ENCODE measurements around the gene WNT6. TPM values are rescaled to one million over a fixed set of nuclear protein-coding genes. Genes with fewer than 3 reads are reported as not detected.

The WNT6 gene
- total and polyA plus RNA-seq, 2 of the 8 experiments (the other 6 are each of a cell fraction or from before 2014, with no cell fraction given), result not detected

DNA sequence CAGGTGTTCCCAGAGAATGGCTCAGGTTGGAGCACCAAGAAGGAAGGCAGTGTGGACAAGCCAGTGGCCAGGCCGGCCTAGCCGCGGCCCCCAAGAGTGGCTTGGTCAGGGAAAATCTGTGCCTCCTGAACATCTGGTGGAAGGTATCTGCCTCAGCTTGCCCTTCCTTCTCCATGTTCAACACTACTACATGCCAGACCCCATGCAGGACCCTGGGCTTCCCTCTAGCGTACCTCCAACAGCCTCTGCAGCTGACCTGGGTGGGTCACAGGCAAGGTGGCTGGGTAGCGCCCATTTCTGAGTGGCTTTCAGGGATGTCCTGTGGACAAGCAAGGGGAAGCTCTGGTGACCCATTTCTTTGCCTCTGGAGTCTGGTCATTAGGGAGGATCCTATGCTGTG, 28.7 kb downstream of the WNT6 start:
- TF ChIP-seq EZH2 (IDR thresholded peaks at IDR 0.05; ENCODE audit: low read depth, low read length, severe bottlenecking) (peak; percentile 20), RNF2 (IDR thresholded peaks at IDR 0.05; ENCODE audit: borderline replicate concordance, low read depth, low read length, missing control alignments, poor library complexity, severe bottlenecking) (no peak)
- DNase-seq (ENCODE audit: low read depth in 1 of 2, low spot score in 2 of 2) (no peak), FAIRE-seq (no peak)
- H4K91ac ChIP-seq (replicated peaks; ENCODE audit: insufficient read length, low read length), result no peak overlapping the region
- no peak overlapping the region for H3K14ac ChIP-seq (ENCODE audit: insufficient read length)
- H2BK5ac ChIP-seq (ENCODE audit: low read depth, low read length), result no peak overlapping the region
- H2AFZ ChIP-seq (ENCODE audit: low read length), result no peak overlapping the region
- no peak overlapping the region for H2BK120ac ChIP-seq (replicated peaks; ENCODE audit: low read depth, low read length)
- H3K9me3 ChIP-seq (ENCODE audit: insufficient read depth in 2 of 2, low read depth in 1 of 2, low read length in 1 of 2), result no peaks in the 10 kb centered on the region
- WGBS, 2 experiments (ENCODE audit: extremely low coverage in 1 of 2, insufficient coverage in 1 of 2, insufficient read length in 1 of 2, insufficient replicate concordance in 2 of 2, low coverage in 1 of 2, low lambda C conversion rate in 2 of 2, missing lambda C conversion rate in 1 of 2), result 63% methylated on average over 5 of the region's 5 CpGs; no CpG with 5 or more reads in 1 of the 2 experiments
- no peak overlapping the region for H2AK5ac ChIP-seq (ENCODE audit: low read depth, low read length)
- no peak overlapping the region for H2BK15ac ChIP-seq (ENCODE audit: low read length)
- no peak overlapping the region for H3K4me3 ChIP-seq (ENCODE audit: extremely low read depth in 1 of 4, insufficient read depth in 2 of 4, low read depth in 3 of 4, low read length in 4 of 4)
- ChIA-PET POLR2A (ENCODE audit: partially characterized antibody) (interaction anchor here (1.2 kb wide), 1 partner anchor 9 kb away, joined by 3 read pairs; no protein-coding TSS in a partner anchor), CTCF (ENCODE audit: partially characterized antibody) (interaction anchor here (0.9 to 21.8 kb wide), 8 partner anchors 3 to 122 kb away, joined by 3 to 783 read pairs (median 10); partner anchors contain the start of gene WNT10A)
- H3K4ac ChIP-seq (replicated peaks; ENCODE audit: insufficient read length, low read depth, low read length), result no peak overlapping the region
- H3K18ac ChIP-seq (ENCODE audit: extremely low read depth, low read length), result no peak overlapping the region
- no peak overlapping the region for H3K9ac ChIP-seq (replicated peaks in 1 of 4; ENCODE audit: extremely low read depth in 1 of 4, low read depth in 3 of 4, low read length in 3 of 4)
- peaks cover 10 to 14% of the 10 kb centered on the region in 2 experiments for H4K20me1 ChIP-seq (replicated peaks in 1 of 2; ENCODE audit: control insufficient read depth in 1 of 2, insufficient read depth in 2 of 2, low read length in 2 of 2)
- no peak overlapping the region for H4K8ac ChIP-seq (ENCODE audit: extremely low read depth, insufficient read depth, low read length)
- H3K56ac ChIP-seq (replicated peaks; ENCODE audit: insufficient read length, low read depth, low read length), result no peak overlapping the region
- H3K4me1 ChIP-seq (replicated peaks in 1 of 4; ENCODE audit: control insufficient read depth in 3 of 4, insufficient read depth in 4 of 4, low read length in 3 of 4), result peaks cover 0 to 19% (median 7%) of the 10 kb centered on the region in 4 experiments; a peak in 5 of 7 replicates
- H3K79me1 ChIP-seq (ENCODE audit: low read depth, low read length), result no peaks in the 10 kb centered on the region
- no peaks in the 10 kb centered on the region for H3K79me2 ChIP-seq (ENCODE audit: control insufficient read depth in 1 of 2, insufficient read depth in 2 of 2, low read length in 2 of 2)
- H3K4me2 ChIP-seq (ENCODE audit: insufficient read depth in 1 of 2, low read depth in 2 of 2, low read length in 2 of 2), result no peak overlapping the region
- H3K27ac ChIP-seq (ENCODE audit: low read depth, low read length), result no peak overlapping the region
- H3K36me3 ChIP-seq (ENCODE audit: control insufficient read depth in 2 of 4, insufficient read depth in 4 of 4, low read length in 3 of 4), result peaks cover 0 to 4% (median 0%) of the 10 kb centered on the region in 4 experiments; a peak in 1 of 8 replicates
- no peak overlapping the region for H3K23ac ChIP-seq (ENCODE audit: insufficient read length)
- H2BK20ac ChIP-seq (ENCODE audit: low read length), result no peak overlapping the region
- H3K23me2 ChIP-seq (ENCODE audit: low read depth, low read length), result peaks cover 6% of the 10 kb centered on the region; the same call in 1 of the 2 replicates
- peaks cover 75 to 93% (median 90%) of the 10 kb centered on the region in 4 experiments for H3K27me3 ChIP-seq (replicated peaks in 1 of 4; ENCODE audit: control insufficient read depth in 3 of 4, extremely low read depth in 1 of 4, insufficient read depth in 3 of 4, low read length in 3 of 4)
- H4K5ac ChIP-seq (ENCODE audit: insufficient read length, low read depth, low read length), result no peak overlapping the region
- H2BK12ac ChIP-seq (ENCODE audit: low read depth, low read length), result no peak overlapping the region
